Measurements from ENCODE around the gene C20orf204. TPM values are rescaled to one million over a fixed set of nuclear protein-coding genes. Genes with fewer than 3 reads are reported as not detected.
"Not testable (repeated sequence)": the region's sequence is repeated elsewhere in the genome, so short reads cannot be mapped to it uniquely, and the experiment has no call there.

Gene C20orf204
- total RNA-seq, 2 donors from 2014 or later, result 0.81 to 3.2 TPM

DNA sequence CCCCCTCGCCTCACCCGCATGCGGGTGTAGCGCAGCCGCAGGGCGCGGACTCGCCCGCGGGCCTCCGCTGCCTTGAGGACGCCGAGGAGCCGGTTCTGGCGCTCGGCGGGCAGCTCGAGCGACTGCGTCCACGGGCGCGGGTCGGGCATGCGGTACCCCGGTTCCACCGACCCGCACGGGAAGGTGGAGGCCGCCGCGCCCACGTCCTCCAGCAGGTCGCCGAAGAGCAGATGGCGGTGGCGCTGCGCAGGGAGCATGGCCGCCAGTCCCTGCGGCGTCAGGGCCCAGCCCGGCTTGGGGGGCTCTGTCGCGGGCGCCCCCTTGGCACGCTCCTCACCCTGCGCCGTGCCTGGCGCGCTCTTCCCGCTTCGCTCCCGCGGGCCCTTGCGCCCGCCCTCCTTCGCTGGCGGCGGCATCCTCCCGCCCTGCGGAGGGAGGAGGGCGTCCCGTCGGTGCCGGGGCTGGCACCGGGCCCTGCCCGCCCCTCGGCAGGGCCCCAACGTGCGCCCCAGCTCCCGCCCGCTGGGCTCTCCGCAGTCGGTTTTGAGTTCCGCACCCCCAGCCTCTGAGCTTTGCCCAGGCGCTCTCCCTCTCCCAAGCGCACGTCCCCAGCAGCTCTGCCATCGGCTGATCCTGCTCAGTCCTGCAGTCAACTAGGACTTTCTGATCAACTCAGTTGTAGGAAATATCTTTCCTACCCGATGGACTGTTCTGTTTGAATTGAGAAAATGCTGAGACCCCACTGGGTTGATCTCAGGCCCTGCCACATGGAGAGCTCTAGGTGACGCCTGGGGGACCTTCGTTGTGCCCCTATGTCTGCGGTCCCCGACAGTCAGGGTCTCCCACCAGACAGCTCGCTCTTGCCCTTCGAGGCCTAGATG is 48.1 kb downstream of the C20orf204 start, which contains the start of gene LKAAEAR1:
TSS of gene LKAAEAR1 (minus strand) at position 595 of the 881 bp plus-strand sequence. CDS start at position 416, 179 bp downstream.
- H3K4me3 ChIP-seq, result peak within 1 kb of the TSS; percentile 75
- H3K9me3 ChIP-seq, result no peaks in the 10 kb centered on the region
- H3K4me1 ChIP-seq (ENCODE audit: control insufficient read depth in 1 of 2, low read depth in 2 of 2), result peaks cover 12 to 26% of the 10 kb centered on the region in 2 donors
- ATAC-seq (ENCODE audit: insufficient number of reproducible peaks, low FRiP score, low read depth), result no peak
- TF ChIP-seq, protein P1, sequence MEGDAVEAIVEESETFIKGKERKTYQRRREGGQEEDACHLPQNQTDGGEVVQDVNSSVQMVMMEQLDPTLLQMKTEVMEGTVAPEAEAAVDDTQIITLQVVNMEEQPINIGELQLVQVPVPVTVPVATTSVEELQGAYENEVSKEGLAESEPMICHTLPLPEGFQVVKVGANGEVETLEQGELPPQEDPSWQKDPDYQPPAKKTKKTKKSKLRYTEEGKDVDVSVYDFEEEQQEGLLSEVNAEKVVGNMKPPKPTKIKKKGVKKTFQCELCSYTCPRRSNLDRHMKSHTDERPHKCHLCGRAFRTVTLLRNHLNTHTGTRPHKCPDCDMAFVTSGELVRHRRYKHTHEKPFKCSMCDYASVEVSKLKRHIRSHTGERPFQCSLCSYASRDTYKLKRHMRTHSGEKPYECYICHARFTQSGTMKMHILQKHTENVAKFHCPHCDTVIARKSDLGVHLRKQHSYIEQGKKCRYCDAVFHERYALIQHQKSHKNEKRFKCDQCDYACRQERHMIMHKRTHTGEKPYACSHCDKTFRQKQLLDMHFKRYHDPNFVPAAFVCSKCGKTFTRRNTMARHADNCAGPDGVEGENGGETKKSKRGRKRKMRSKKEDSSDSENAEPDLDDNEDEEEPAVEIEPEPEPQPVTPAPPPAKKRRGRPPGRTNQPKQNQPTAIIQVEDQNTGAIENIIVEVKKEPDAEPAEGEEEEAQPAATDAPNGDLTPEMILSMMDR (IDR thresholded peaks at IDR 0.05), result no peak
- H3K27ac ChIP-seq, result no peak within 1 kb of the TSS
- DNase-seq (ENCODE audit: low spot score), result no peak
- H3K36me3 ChIP-seq, result no peaks in the 10 kb centered on the region
- H3K27me3 ChIP-seq (replicated peaks; ENCODE audit: insufficient read depth), result no peaks in the 10 kb centered on the region

DNA sequence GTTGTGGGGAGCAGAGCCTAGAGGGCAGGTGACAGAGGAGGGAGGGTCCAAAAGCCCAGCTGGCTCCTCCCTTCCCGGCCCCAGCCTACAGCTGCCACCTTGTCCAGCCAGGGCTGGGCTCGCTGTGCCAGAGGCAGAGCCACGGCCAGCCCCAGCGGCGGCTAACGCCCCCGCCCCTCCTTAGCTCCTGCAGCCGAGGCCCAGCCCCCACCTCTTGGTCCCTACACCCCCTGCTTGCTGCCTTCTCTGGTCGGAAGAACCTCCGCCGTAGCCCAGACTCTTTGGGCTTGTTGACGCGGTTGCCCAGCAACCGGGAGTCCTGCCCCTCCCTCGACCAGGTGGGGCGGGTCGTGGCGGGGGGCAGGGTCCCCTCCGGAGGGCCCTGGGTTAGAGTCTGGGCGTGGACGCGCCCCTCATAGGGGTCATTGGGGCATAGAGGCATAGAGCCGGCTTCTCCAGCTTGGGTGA is 48.7 kb downstream of the C20orf204 start:
- Histone ChIP-seq H3K4me1 (ENCODE audit: control insufficient read depth in 1 of 2, low read depth in 2 of 2) (peaks cover 10 to 22% of the 10 kb centered on the region in 2 donors), H3K27ac (no peak overlapping the region), H3K9me3 (no peaks in the 10 kb centered on the region), H3K4me3 (no peak overlapping the region), H3K27me3 (replicated peaks; ENCODE audit: insufficient read depth) (no peaks in the 10 kb centered on the region), H3K36me3 (no peaks in the 10 kb centered on the region)
- TF ChIP-seq, protein P1 (IDR thresholded peaks at IDR 0.05), result no peak
- DNase-seq (ENCODE audit: low spot score), result no peak
- ATAC-seq (ENCODE audit: insufficient number of reproducible peaks, low FRiP score, low read depth), result no peak

DNA sequence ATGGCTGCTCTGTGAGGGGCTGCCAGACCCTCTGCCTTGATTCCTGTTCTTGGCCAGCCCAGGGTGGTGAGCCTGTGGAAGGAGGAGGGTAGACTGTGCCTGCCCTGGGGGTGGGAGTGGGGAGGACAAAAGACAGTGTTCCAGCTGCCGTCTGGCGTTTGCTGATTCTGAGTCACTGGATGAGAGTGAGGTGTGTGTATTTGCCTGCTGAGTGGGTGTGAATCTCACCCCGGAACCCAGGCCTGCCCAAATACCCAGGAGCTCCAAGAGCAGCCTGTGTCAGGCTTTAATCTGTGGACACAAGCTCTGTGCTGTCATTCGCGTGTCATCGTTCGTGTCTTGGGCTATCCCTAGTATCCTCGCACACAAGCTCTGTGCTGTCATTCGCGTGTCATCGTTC is 50.8 kb downstream of the C20orf204 start:
- no peaks in the 10 kb centered on the region for H3K27me3 ChIP-seq (replicated peaks; ENCODE audit: insufficient read depth)
- H3K27ac ChIP-seq, result no peak overlapping the region

DNA sequence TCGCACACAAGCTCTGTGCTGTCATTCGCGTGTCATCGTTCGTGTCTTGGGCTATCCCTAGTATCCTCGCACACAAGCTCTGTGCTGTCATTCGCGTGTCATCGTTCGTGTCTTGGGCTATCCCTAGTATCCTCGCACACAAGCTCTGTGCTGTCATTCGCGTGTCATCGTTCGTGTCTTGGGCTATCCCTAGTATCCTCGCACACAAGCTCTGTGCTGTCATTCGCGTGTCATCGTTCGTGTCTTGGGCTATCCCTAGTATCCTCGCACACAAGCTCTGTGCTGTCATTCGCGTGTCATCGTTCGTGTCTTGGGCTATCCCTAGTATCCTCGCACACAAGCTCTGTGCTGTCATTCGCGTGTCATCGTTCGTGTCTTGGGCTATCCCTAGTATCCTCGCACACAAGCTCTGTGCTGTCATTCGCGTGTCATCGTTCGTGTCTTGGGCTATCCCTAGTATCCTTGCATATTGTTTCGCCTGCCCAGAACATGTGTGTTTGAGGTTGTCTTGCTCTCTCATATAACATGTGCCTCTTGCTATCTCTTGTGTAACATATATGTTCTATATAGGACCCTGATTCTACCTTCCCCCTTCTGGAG is 51.3 kb downstream of the C20orf204 start:
- H3K36me3 ChIP-seq; H3K9me3 ChIP-seq; H3K27ac ChIP-seq; H3K27me3 ChIP-seq (replicated peaks; ENCODE audit: insufficient read depth); ATAC-seq (ENCODE audit: insufficient number of reproducible peaks, low FRiP score, low read depth); H3K4me3 ChIP-seq; DNase-seq (ENCODE audit: low spot score): not testable (repeated sequence)
- H3K4me1 ChIP-seq (ENCODE audit: control insufficient read depth in 1 of 2, low read depth in 2 of 2), result peaks cover 10 to 16% of the 10 kb centered on the region in 2 donors

More for the DNA sequence above, 50.8 kb downstream of the C20orf204 start:
- peaks cover 10 to 16% of the 10 kb centered on the region in 2 donors for H3K4me1 ChIP-seq (ENCODE audit: control insufficient read depth in 1 of 2, low read depth in 2 of 2)
- no peak overlapping the region for H3K4me3 ChIP-seq
- ATAC-seq (ENCODE audit: insufficient number of reproducible peaks, low FRiP score, low read depth) (no peak), DNase-seq (ENCODE audit: low spot score) (no peak)
- TF ChIP-seq, protein P1 (IDR thresholded peaks at IDR 0.05), result no peak
- no peaks in the 10 kb centered on the region for H3K36me3 ChIP-seq
- H3K9me3 ChIP-seq, result no peaks in the 10 kb centered on the region

DNA sequence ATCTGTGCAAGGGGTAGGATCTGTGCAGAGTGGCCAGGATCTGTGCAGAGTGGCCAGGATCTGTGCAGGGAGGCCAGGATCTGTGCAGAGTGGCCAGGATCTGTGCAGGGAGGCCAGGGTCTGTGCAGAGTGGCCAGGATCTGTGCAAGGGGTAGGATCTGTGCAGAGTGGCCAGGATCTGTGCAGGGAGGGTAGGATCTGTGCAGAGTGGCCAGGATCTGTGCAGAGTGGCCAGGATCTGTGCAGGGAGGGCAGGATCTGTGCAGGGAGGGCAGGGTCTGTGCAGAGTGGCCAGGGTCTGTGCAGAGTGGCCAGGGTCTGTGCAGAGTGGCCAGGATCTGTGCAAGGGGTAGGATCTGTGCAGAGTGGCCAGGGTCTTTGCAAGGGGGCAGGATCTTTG is 52.6 kb downstream of the C20orf204 start:
- not testable (repeated sequence) for H3K4me1 ChIP-seq (ENCODE audit: control insufficient read depth in 1 of 2, low read depth in 2 of 2); H3K36me3 ChIP-seq; H3K27ac ChIP-seq; H3K27me3 ChIP-seq (replicated peaks; ENCODE audit: insufficient read depth); DNase-seq (ENCODE audit: low spot score); H3K4me3 ChIP-seq; H3K9me3 ChIP-seq; ATAC-seq (ENCODE audit: insufficient number of reproducible peaks, low FRiP score, low read depth)

Other genes with a start within 250 kb of the C20orf204 start
- 1 to 10 TPM; 9.3 to 9.9 TPM for gene ZBTB46, start 204.9 kb upstream of the C20orf204 start, total RNA-seq
- not detected for gene ABHD16B, start 174.7 kb upstream of the C20orf204 start, total RNA-seq
- gene TPD52L2, start 170.9 kb upstream of the C20orf204 start, total RNA-seq, result 100 to 1,000 TPM; 106 to 159 TPM
- 10 to 100 TPM; 48.5 to 61.2 TPM for gene DNAJC5, start 141.1 kb upstream of the C20orf204 start, total RNA-seq
- 10 to 100 TPM; 27.3 to 40.5 TPM for gene UCKL1, start 79.8 kb upstream of the C20orf204 start, total RNA-seq
- gene ZNF512B, start 66.3 kb upstream of the C20orf204 start, total RNA-seq, result 10 to 100 TPM; 10.2 to 13.8 TPM
- gene SAMD10, start 56.5 kb upstream of the C20orf204 start, total RNA-seq, result 1 to 10 TPM in 1 of 2 donors, under 1 TPM in 1; 0.78 to 3.0 TPM
- 10 to 100 TPM; 51.9 to 52.9 TPM for gene PRPF6, start 55.0 kb upstream of the C20orf204 start, total RNA-seq
- 10 to 100 TPM in 1 of 2 donors, 1 to 10 TPM in 1; 4.2 to 15.3 TPM for gene SOX18, start 13.5 kb downstream of the C20orf204 start, total RNA-seq
- 10 to 100 TPM; 30.1 to 48.6 TPM for gene TCEA2, start 27.0 kb downstream of the C20orf204 start, total RNA-seq
- gene RGS19, start 43.3 kb downstream of the C20orf204 start, total RNA-seq, result 10 to 100 TPM; 20.6 to 41.2 TPM
- gene OPRL1, start 43.9 kb downstream of the C20orf204 start, total RNA-seq, result 1 to 10 TPM; 1.1 to 3.2 TPM
- gene LKAAEAR1, start 48.2 kb downstream of the C20orf204 start, total RNA-seq, result not detected
- not detected for gene NPBWR2, start 71.4 kb downstream of the C20orf204 start, total RNA-seq
- not detected for gene MYT1, start 128.3 kb downstream of the C20orf204 start, total RNA-seq
- 100 to 1,000 TPM in 1 of 2 donors, 10 to 100 TPM in 1; 55.9 to 113 TPM for gene PCMTD2, start 219.6 kb downstream of the C20orf204 start, total RNA-seq

Measured in thoracic aorta (tissue), 2 donors.